HUES6 (cell line): Measurements from ENCODE around the gene MIXL1.

ENCODE experiments used
- H3K27ac ChIP-seq: 2 replicates; pipeline ENCODE4 v1.7.0; 2013; ENCODE audit warnings: low read depth, mild to moderate bottlenecking, low read length, inconsistent platforms
- H3K27me3 ChIP-seq: 2 replicates; pipeline ENCODE4 v1.6.1; 2013; ENCODE audit warnings: low read length; ENCODE audit not compliant: control insufficient read depth, insufficient read depth
- H3K36me3 ChIP-seq: 2 replicates; pipeline ENCODE4 v1.6.1; 2013; ENCODE audit warnings: low read length; ENCODE audit not compliant: control insufficient read depth, insufficient read depth
- H3K4me1 ChIP-seq: 2 replicates; pipeline ENCODE4 v1.6.1; 2013; ENCODE audit warnings: low read length; ENCODE audit not compliant: control insufficient read depth, insufficient read depth
- H3K4me3 ChIP-seq: 2 replicates; pipeline ENCODE4 v1.5.1; 2013; ENCODE audit warnings: low read depth, low read length
- H3K9ac ChIP-seq: one replicate; pipeline ENCODE4 v1.6.1; 2013; ENCODE audit warnings: mild to moderate bottlenecking, low read length
- H3K9me3 ChIP-seq: 2 replicates; pipeline ENCODE4 v1.6.1; 2013; ENCODE audit warnings: low read depth, low read length; ENCODE audit not compliant: control insufficient read depth, insufficient read depth

Gene MIXL1

DNA sequence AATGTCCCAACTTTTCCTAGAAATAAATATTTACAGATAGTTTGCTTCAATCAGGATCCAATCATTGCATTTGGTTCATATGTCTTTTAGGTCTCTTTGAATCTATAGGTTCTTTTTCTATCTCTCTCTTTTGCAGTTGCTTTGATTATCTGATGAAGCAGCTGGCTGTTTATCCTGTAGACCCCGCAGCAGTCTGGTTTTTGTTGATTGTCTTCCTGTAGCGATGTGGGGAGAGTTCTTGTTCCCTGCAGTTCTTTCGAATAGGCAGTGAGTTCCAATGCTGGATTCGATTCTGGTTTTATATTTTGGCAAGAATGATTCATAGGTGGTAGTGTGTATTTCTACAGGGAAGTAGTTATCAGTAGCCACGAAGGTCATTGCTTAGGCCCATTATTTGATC lies 7.4 kb upstream of the MIXL1 start:
- Histone ChIP-seq H3K4me1 (peaks cover 61% of the 10 kb centered on the region), H3K4me3 (no peak overlapping the region; the same call in 1 of the 2 replicates), H3K27ac (peak overlapping the region; percentile 63; the same call in 1 of the 2 replicates), H3K36me3 (no peaks in the 10 kb centered on the region), H3K9ac (peak overlapping the region; percentile 14), H3K9me3 (no peaks in the 10 kb centered on the region), H3K27me3 (no peaks in the 10 kb centered on the region)

DNA sequence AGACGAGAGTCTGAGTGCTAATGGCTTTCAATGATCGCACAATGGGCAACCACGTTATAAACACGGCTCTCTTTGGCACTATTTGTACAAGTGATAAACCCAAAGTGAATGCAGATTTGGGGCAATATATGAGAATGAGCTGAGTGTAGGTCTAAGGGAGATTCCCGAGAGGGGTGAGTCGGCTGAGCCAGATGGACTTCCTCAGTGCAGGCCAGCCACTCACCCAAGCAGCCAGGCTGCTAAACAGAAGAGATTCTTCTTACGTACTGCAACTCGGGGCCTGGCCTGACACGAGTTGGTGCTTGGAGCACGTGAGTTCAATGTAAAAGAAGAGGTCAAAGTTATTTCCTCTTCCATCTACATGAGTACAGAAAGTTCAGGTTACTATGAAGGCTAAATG lies 6.2 kb upstream of the MIXL1 start:
- Histone ChIP-seq H3K36me3 (no peaks in the 10 kb centered on the region), H3K4me3 (no peak overlapping the region), H3K27me3 (no peaks in the 10 kb centered on the region), H3K27ac (no peak overlapping the region), H3K4me1 (peaks cover 60% of the 10 kb centered on the region), H3K9ac (peak overlapping the region; percentile 34), H3K9me3 (no peaks in the 10 kb centered on the region)

DNA sequence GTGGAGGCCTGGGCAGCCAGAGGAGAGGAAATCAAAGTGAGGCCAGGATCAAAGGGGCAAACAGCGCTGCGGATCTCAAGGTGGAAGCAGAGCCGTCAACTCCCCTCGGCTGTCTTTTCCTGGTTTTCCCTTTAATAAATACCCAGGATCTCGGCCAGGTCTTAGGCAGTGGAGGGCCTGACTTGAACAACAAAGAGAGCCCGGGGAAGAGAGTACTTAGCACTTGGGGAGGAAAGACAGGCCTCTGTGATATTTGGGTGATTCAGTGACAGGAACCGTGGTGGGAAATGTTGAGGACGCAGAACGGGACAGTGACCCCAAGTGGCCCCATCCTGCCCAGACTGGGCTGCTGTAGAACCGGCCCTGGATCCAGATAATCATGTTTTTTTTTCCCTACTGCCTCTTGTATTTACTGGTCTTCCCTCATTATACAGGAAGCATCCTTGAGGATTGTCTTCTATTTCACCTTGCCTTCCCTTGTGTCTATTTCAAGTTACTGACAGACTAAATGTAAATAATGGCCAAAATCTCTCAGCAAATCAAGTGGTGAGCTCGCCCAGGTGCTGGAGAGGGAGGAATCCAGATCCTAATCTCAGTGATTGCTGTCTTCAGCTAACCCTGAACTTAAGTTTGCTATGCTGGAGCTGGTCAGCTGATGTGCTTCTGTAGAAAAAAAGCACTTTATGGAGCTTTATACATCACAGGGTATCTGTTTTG lies 2.8 kb upstream of the MIXL1 start:
- Histone ChIP-seq H3K36me3 (peaks cover 7% of the 10 kb centered on the region; the same call in 1 of the 2 replicates), H3K4me3 (no peak overlapping the region; the same call in 1 of the 2 replicates), H3K27ac (peak overlapping the region; percentile 20; the same call in 1 of the 2 replicates), H3K9me3 (no peaks in the 10 kb centered on the region), H3K27me3 (0 out of 2 replicates have a peak, but pooled peaks cover 3% of the 10 kb centered on the region), H3K4me1 (peaks cover 39% of the 10 kb centered on the region), H3K9ac (peak overlapping the region; percentile 45)

DNA sequence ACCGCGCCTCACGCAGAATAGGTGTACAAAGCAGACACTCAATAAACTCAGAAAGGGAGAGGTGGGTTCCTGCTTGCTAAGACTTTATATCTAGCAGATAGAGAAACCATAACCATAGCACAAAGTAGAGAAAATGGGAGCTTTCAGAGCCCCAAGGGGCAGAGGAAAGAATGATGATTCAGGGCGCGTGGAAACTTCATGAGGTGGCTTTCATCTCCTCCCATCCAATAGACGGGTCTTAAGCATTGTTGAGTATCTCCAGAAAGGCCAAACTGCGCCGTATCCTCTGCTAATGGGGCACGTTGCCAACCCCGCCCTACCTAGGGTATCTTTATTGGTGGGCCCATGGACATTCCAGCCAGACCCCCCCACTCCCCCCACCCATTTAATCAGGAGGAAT lies 778 bp upstream of the MIXL1 start:
- H3K4me1 ChIP-seq: peaks cover 20% of the 10 kb centered on the region
- H3K9ac ChIP-seq: peak overlapping the region; percentile 97
- no peaks in the 10 kb centered on the region for H3K9me3 ChIP-seq
- peak overlapping the region; percentile 97; the same call in 1 of the 2 replicates for H3K4me3 ChIP-seq
- H3K36me3 ChIP-seq: peaks cover 19% of the 10 kb centered on the region
- H3K27ac ChIP-seq: no peak overlapping the region; the same call in 1 of the 2 replicates
- H3K27me3 ChIP-seq: 0 out of 2 replicates have a peak, but pooled peaks cover 3% of the 10 kb centered on the region

DNA sequence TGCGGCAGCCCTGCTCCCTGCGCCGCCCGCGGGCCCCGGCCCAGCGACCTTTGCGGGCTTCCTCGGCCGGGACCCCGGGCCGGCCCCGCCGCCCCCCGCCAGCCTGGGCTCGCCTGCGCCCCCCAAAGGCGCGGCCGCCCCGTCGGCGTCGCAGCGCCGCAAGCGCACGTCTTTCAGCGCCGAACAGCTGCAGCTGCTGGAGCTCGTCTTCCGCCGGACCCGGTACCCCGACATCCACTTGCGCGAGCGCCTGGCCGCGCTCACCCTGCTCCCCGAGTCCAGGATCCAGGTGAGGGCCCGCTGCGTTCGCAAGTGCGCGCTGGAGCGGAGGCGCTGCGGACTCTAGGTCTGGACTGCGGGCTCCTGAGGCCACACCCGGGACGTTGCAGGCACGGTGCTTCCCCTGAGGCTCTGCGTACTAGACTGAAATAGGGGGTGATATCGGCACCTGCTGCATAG lies 351 bp downstream of the MIXL1 start:
- Histone ChIP-seq H3K9me3 (no peaks in the 10 kb centered on the region), H3K9ac (peak overlapping the region; percentile 97), H3K4me3 (peak overlapping the region; percentile 97), H3K27me3 (0 out of 2 replicates have a peak, but pooled peaks cover 3% of the 10 kb centered on the region), H3K27ac (peak overlapping the region; percentile 86; the same call in 1 of the 2 replicates), H3K36me3 (peaks cover 21% of the 10 kb centered on the region), H3K4me1 (peaks cover 20% of the 10 kb centered on the region)

DNA sequence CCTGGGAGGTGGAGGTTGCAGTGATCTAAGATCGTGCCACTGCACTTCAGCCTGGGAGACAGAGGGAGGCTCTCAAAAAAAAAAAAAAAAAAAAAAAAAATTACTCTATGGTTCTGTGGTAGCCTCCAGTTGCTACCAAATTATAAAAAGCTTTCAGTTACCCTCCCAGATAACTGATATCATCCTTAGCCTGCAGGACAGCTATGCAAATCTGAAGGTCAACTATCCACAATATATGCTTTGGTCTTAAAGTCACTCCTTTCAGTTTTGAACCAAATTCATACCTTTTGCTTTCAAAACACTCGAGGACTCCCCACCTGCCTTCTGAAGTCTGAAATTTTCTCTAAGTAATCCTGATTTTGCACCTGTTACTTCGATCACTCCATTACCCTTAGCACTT lies 3.1 kb downstream of the MIXL1 start:
- no peak overlapping the region for H3K27ac ChIP-seq
- H3K4me3 ChIP-seq: no peak overlapping the region; the same call in 1 of the 2 replicates
- peaks cover 37% of the 10 kb centered on the region for H3K36me3 ChIP-seq
- H3K4me1 ChIP-seq: peaks cover 7% of the 10 kb centered on the region; the same call in 1 of the 2 replicates
- H3K27me3 ChIP-seq: 0 out of 2 replicates have a peak, but pooled peaks cover 3% of the 10 kb centered on the region
- no peak overlapping the region for H3K9ac ChIP-seq
- H3K9me3 ChIP-seq: no peaks in the 10 kb centered on the region

DNA sequence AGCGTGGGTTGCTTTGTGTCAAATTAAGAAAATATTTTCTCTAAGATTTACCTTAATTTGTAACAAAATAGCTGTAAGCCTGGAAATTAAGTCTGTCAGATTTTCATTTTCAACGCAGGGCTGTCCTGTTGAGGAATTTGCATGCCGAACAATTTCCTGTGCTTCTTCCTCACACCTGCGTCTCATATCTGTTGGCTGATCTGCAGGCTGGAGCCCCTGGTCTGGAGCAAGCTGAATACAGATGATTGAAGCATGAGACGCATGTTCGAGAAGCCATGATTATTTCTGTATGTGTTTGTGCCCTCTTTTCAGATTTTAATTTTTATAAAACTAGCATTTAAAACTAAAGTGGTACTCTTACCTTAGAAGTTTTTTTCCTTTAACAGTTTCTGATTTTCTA lies 9.8 kb downstream of the MIXL1 start:
- H3K9me3 ChIP-seq: no peaks in the 10 kb centered on the region
- H3K27ac ChIP-seq: no peak overlapping the region
- H3K4me1 ChIP-seq: no peaks in the 10 kb centered on the region

DNA sequence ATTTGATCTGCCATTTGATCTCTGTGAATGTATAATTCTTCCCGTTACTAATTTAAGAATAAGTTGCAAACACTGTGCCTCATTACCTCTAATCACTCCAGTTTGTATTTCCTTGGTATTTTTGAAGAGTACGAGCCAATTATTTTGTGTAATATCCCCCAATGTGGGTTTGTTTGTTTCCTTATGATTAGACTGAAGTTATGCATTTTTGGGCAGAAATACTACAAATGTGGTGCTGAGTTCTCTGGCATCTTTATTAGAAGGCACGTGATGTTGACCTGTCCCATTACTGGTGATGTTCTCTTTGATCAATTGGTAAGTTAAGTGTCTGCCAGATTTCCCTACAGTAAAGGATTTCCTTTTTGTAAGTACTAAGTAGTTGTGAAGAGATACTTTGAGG lies 10.3 kb downstream of the MIXL1 start:
- H3K9ac ChIP-seq: no peak overlapping the region
- H3K27ac ChIP-seq: no peak overlapping the region
- no peak overlapping the region for H3K4me3 ChIP-seq
- no peaks in the 10 kb centered on the region for H3K27me3 ChIP-seq
- no peaks in the 10 kb centered on the region for H3K9me3 ChIP-seq
- peaks cover 56% of the 10 kb centered on the region for H3K36me3 ChIP-seq
- no peaks in the 10 kb centered on the region for H3K4me1 ChIP-seq

More for the DNA sequence above, 9.8 kb downstream of the MIXL1 start:
- no peak overlapping the region for H3K4me3 ChIP-seq
- no peaks in the 10 kb centered on the region for H3K27me3 ChIP-seq
- H3K36me3 ChIP-seq: peaks cover 55% of the 10 kb centered on the region
- no peak overlapping the region for H3K9ac ChIP-seq

DNA sequence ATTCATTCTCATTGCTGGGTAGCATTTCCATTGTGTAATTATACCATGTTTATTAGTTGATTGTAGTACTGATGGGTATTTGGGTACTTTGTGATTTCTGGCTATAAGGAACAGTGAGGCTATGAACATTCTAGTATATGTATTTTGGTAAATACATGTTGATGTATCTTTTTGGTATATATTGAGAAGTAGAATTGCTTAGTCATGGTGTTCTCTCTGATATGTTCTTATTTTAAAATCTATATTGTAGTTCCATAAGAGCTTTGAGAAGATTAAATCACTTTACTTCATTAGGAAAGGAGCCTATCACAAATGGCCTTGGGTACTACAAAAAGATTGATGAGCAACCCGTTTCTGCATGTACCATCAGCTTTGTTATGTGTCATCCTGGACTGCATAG lies 13.4 kb downstream of the MIXL1 start:
- peaks cover 45% of the 10 kb centered on the region for H3K36me3 ChIP-seq
- no peaks in the 10 kb centered on the region for H3K9me3 ChIP-seq
- no peak overlapping the region for H3K9ac ChIP-seq
- no peaks in the 10 kb centered on the region for H3K27me3 ChIP-seq
- no peak overlapping the region for H3K4me3 ChIP-seq
- no peaks in the 10 kb centered on the region for H3K4me1 ChIP-seq
- H3K27ac ChIP-seq: no peak overlapping the region

DNA sequence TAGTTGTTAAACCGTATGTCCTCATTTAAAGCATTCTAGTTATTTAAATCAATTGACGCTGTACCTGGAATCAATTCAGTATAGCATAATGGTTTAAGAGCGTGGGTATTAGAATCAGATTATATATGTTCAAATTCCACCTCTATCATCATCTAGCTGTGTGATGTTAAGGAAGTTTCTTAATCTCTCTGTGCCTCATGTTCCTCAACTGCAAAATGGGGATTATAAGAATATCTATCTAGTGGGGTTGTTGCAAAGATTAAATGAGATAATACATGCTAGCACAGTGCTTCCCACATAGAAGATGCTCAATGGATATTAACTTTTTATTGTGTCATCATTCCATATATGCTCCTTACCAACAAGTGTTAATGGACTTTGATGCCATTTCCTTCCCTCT lies 16.0 kb downstream of the MIXL1 start:
- Histone ChIP-seq H3K4me3 (no peak overlapping the region), H3K9me3 (no peaks in the 10 kb centered on the region), H3K36me3 (peaks cover 38% of the 10 kb centered on the region), H3K27me3 (no peaks in the 10 kb centered on the region), H3K27ac (no peak overlapping the region), H3K4me1 (no peaks in the 10 kb centered on the region), H3K9ac (no peak overlapping the region)

DNA sequence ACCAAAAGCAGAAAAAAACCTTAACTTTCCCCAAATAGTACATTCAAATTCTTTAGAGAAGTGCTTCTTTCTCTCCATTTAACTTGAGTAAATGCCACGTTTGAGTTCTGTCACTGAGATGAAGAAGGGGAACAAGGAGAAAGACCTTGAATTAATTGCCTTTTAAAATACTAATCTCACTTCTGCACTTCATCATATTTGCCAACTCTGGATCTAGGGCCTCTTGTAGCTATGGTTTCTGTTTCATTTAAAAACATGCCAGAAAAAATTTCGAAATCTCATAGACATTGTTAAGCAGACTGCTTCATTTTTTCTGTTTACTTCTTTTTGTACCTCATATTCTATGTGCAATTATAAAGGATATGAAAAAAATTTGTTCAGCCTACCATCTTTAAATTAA lies 24.6 kb downstream of the MIXL1 start:
- Histone ChIP-seq H3K27ac (no peak overlapping the region), H3K4me3 (no peak overlapping the region), H3K9me3 (no peaks in the 10 kb centered on the region), H3K4me1 (no peaks in the 10 kb centered on the region), H3K27me3 (no peaks in the 10 kb centered on the region), H3K36me3 (peaks cover 27% of the 10 kb centered on the region), H3K9ac (no peak overlapping the region)
